NCI-H128 (cell line): Measurements from ENCODE around the gene DDIAS.
A peak's percentile ranks its signal among the peaks of the same experiment; 100 is the strongest.
"Not testable (repeated sequence)": the region's sequence is repeated elsewhere in the genome, so short reads cannot be mapped to it uniquely, and the experiment has no call there.

Experiments
- DNase-seq: peaks from one replicate; lab custom pipeline; 2025; ENCODE audit not compliant: unreplicated experiment; lab: John Stamatoyannopoulos, UW

DDIAS gene, protein sequence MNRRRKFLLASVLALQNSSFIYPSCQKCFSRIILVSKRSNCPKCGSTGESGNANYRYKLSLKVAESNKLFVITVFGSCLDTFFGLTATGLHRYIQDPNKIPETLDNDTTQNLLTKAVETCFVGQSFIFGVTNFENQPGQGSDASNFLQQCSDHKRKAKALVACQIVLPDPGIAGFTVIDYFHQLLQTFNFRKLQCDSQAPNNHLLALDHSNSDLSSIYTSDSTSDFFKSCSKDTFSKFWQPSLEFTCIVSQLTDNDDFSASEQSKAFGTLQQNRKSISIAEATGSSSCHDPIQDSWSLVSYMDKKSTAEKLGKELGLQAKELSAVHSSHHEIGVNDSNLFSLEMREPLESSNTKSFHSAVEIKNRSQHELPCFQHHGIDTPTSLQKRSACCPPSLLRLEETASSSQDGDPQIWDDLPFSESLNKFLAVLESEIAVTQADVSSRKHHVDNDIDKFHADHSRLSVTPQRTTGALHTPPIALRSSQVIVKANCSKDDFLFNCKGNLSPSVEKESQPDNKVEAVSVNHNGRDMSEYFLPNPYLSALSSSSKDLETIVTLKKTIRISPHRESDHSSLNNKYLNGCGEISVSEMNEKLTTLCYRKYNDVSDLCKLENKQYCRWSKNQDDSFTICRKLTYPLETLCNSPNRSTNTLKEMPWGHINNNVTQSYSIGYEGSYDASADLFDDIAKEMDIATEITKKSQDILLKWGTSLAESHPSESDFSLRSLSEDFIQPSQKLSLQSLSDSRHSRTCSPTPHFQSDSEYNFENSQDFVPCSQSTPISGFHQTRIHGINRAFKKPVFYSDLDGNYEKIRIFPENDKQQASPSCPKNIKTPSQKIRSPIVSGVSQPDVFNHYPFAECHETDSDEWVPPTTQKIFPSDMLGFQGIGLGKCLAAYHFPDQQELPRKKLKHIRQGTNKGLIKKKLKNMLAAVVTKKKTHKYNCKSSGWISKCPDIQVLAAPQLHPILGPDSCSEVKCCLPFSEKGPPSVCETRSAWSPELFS

DNA sequence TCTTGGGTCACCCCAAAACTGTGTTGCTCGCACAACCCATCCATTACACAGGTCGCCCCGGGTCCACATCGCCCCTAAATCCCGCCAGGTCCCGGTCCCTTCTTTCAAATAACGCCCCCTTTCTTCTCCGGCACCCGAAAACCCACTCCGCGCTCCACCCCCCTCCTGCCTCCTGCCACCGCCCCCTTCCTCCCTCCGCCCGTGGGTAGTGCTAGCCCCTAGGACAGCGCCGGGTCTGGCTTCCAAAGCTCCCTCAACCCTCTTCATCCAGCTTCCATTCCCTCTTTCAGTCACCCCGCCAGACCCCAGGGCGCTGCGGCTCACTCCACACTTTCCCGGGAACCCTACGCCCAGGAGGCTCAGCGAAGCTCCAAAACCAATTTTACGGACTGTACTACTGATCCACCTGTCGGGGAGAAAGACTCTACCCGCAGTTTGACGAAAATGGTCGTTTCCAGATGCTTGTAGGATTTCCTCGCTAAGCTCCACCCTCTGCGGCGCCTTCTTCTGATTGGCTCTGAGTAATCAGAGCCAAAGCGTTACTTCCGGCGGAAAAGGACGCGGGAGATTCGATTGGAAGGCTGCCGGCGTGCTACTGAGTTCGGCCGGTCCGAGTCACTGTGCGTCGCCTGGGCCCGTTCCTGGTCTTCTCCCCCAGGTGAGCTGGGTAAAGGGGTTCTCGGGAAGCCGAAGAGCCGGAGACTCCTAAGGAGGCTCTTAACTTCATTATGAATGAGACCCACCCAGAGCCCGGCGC is at the start of gene DDIAS:
TSS of gene DDIAS (plus strand) at position 572 of the 757 bp plus-strand sequence. CDS start 13,003 bp downstream, outside the sequence.
- peak; percentile 98 for DNase-seq

DNA sequence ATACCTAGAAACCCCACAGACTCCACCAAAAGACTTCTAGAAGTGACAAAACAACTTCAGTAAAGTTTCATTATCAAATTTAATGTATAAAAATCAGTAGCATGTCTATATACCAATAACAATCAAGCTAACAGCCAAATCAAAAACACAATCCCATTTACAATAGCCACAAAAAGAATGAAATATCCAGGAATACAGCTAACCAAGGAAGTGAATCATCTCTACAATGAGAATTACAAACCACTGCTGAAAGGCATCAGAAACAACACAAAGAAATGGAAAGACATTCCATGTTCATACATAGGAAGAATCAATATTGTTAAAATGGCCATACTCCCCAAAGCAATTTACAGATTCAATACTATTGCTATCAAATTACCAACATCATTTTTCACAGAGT is 47.3 kb upstream of the DDIAS start:
- DNase-seq: no peak

DNA sequence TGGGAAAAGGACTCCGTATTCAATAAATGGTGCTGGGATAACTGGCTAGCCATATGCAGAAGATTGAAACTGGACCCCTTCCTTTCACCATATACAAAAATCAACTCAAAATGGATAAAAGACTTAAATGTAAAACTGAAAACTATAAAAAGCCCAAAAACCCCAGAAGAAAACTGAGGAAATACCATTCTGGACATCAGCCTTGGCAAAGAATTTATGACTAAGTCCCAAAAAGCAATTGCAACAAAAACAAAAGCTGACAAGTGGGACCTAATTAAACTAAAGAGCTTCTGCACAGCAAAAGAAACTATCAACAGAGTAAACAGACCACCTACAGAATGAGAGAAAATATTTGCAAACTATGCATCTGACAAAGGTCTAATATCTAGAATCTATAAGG is 46.6 kb upstream of the DDIAS start:
- not testable (repeated sequence) for DNase-seq

DNA sequence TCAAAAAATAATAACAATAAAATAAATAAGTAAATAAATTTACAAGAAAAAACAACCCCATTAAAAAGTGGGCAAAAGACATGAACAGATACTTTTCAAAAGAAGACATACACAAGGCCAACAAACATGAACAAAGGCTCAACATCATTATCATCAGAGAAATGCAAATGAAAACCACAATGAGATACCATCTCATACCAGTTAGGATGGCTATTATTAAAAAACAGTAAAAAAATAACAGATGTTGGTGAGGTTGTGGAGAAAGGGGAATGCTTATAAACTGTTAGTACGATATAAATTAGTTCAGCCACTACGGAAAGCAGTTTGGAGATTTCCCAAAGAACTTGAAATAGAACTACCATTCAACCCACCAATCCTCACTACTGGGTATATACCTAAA is 45.9 kb upstream of the DDIAS start:
- DNase-seq: no peak

DNA sequence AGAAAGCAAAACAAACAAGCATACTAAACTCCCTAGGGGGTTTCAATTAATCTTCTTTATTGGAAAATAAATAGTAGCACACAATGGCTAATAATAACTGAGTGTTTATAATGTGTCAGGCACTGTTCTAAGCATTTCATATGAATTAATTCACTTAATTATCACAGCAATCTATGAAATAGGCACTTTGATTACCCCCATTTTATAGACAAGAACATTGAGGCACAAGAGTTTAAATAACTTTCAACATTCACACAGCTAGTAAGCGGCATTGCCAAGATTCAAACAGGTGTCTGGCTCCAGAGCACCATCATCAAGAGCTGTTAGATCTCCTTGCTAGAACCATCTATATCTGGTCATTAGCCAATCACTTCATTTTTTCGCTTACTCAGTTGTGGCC is 44.4 kb upstream of the DDIAS start:
- DNase-seq: no peak

DNA sequence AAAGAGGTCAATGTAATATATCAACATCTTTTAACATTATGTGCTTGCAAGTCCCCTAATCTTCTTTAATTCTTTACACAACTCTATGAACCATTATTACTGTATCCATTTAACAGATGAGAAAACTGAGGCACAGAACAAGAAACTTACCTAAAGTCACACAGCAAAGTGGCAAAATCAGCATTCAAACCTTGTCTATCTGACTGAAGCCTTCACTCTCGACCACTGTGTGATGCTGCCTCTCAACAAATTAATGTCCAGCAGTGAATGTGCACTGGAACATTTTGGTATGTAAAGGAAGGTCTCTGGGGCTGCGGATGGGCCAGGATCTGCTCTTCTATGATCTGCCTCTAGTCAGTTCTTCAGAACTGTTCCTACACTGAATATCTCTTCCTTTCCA is 43.4 kb upstream of the DDIAS start:
- no peak for DNase-seq

DNA sequence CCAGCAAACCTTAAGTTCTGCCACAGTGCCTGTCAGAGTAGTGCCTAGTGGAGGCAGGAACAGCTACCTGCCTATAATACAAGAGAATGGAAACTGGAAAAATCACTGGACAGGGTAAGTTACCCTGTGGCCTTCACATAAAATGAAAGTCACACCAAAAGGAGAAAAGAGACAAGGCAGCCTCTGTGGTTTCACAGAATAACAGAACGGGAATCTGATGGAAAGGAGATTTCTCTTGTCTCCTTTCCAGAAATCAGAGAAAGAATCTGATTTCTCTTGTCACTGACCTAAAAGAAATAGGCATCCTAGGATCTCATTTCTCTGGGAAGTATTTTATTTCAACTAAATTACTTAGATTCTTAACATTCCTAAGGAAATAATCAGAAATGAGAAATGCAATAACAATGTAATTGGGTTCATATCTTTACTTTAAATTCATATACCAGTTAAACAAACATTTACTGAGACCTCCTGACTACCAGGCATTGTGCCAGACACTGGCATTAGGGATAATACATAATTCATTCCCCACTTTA is 42.9 kb upstream of the DDIAS start:
- DNase-seq: no peak

DNA sequence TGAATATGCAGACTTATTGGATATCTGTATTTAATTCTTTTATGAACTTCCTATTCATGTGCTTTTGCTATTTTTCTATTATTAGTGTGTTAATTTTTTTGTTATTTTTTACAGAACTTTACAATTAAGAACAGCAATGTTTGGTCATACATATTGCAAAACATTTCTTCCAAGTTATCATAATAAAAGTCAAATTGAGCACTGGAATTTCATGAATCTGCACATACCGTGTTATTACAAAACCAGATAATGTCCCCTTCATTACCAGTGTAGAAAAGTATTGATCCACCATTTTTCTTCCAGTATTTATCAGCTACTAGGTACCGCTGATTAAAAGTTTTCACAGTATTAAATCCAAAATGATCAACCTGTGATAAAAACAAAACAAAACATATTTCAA is 41.8 kb upstream of the DDIAS start:
- no peak for DNase-seq

DNA sequence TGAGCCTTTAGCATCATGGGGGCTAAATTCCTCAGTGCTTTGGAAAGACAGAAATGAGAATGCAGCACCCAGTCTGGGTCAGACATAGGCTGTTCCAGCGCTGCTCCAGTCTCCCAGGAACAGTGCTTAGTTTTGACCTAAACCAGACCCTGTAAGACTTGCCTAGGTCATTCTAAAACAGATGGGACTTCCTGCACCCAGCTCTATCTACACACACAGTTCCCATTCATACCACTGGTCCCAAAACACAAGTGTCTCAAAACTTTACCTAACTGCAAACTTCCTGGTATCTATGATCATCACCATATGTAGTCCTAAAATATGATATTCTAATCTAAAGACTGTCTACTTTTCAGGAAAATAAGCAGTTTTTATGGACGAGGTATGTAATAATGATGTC is 39.2 kb upstream of the DDIAS start:
- DNase-seq: no peak

DNA sequence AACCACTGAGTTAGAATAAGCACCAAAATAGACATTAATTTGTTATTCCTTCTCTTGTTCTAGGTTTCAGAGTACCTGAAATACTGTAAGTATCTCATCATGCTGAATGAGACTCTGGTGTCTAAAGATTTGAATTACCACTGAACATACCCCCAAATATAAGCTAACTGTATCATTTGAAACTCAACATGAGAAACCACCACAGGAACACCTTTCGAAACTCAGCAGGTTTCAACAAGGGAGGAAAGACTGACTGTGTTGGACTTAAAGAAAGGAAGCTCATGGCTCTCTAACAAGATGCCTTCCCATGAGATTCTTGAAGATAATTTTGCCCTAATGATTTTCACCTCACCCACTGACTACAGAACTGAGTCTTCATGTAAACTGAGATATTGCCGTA is 38.3 kb upstream of the DDIAS start:
- DNase-seq: no peak

DNA sequence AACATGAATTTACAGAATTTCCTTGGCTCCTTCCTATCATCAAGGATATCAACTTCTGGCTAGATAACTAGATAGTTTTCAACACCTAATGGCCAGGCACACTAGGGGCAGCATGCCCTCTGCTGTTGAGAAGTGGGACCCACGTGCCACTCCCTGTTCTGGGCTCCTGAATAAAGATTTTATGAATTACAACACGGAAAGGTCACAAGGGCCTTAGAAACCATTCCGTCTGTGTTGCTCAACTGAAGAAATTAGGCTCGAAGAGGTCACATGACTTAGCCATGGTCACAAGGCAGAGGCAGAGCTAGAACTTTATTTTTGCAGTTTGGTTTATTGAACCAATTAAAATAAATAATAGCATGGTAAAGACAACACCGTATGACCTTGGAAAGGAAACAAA is 37.3 kb upstream of the DDIAS start:
- no peak for DNase-seq

DNA sequence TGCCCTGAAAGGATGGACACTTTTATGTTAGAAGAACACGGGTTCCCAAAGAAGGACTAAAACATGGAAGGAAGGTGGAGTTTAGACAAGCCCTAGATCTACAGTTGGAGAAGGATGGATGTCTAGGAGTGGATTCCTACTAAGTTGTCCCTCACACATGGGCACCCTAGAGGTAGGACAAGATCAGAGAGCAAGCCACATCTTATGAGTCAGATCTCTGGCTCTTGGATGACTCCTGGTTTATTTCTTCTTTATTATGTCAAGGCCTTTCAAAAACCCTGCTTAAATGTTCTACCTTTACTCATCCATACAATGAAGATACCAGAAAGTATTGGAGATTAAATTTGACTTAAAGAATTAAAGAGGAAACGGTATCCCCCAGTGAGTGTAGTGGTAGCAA is 35.7 kb upstream of the DDIAS start:
- no peak for DNase-seq

DNA sequence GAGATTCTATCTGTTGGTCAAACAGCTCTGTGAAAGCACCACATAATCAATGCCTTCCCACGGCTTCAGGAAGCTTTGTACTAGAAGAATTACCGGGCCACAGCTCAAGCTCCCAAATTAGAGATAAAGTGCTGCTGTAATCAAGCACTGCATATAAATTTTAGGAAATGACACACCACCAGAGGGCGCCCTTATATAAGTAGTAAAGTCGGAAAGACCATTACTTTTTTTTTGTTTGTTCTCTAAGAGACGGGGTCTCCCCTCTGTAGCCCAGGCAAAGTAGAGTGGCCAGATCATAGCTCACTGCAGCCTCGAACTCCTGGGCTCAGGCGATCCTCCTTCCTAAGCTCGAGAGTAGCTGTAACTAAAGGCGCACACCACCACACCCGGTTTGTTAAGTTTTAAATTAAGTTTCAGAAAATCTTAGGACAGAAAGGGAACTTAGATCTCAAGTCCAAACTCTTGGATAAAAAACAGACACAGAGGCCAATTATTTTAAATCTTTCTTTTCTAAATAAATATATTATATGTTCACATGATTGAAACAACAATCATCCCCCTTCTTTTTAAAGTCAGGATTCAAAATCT is 33.9 kb upstream of the DDIAS start:
- peak; percentile 62 for DNase-seq

DNA sequence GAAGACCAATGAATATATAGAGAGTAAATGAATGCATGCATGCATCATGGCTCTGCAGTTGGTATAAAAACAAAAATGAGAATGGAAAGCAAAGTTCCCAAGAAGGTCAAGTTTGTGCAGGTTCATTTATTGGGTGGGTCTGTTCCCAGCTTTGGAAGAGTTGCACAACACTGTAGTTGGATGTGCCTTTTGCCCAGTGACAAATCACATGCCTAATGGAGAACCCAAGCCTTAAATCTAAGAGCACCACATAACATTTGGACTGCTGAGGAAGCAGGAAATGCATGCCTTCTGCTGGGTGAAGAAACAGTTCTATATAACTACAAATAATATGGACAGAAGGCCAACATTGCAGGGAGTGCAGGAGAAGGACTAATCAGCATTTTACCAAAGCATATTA is 31.9 kb upstream of the DDIAS start:
- DNase-seq: no peak

DNA sequence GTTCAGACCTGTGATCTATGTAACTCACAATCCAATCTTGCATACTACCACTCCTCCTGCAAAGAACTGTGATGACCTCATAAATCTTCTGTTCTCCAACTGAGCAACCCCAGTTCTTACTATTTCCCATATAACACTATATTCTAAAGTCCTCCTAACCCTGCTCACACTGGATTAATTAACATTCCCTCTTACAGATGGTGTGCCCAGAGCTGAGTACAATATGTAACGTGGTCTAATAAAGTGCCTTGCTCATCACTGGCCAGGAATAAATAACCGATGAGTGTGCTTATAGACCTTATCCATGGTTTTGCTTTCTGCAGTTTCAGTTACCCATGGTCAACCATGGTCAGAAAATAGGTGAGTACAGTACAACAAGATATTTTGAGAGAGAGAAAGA is 29.9 kb upstream of the DDIAS start:
- no peak for DNase-seq

DNA sequence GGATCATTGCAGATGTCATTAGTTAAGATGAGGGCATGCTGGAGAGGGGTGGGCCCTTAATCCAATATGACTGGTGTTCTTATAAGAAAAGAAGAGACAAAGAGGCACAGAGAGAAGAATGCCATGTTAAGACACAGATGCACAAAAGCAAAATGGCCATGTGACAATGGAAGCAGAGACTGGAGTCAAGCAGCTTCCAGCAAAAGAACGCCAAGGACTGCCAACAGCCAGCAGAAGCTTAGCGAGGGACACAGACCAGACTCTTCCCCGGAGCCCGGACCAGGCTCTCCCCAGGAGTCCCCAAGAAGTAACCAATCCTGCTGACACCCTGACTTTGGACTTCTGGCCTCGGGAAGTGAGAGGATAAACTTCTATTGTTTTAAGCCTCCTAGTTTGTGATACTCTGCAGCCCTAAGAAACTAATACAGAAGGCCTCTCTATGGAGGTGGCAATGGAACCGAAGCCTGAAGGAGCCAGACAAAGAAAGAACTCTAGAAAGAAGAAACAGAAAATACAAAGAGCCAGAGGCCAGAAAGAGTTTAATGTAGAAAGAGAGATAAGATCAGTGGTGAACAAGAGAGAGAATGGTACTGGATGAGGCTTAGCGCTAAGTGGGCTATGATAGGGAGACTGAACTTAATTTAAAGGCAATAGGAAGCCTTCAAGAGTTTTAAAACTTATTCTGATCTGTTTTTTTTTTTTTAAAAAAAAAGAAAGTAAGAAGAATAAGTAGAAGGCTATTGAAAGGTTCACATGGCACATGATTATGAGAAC is 29.0 kb upstream of the DDIAS start:
- no peak for DNase-seq

DNA sequence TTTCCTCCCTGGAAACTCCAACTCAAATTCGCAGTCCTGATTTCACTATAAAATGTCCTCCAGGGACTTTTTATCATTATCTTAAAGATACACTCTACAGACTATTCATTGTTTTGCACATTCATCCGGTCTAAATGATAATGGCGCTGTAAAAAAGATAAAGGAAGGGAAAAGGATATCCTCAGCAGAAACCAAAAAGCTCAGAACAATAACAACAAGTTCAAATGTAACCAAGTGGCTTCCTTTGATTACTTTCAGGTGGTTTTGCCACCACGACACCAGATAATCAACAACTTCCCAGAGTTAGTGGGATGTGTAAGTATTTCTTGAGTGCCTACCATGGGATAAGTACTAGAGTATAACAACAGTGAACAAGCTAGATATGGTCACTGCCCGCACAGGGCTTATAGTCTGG is 27.6 kb upstream of the DDIAS start:
- DNase-seq: no peak

DNA sequence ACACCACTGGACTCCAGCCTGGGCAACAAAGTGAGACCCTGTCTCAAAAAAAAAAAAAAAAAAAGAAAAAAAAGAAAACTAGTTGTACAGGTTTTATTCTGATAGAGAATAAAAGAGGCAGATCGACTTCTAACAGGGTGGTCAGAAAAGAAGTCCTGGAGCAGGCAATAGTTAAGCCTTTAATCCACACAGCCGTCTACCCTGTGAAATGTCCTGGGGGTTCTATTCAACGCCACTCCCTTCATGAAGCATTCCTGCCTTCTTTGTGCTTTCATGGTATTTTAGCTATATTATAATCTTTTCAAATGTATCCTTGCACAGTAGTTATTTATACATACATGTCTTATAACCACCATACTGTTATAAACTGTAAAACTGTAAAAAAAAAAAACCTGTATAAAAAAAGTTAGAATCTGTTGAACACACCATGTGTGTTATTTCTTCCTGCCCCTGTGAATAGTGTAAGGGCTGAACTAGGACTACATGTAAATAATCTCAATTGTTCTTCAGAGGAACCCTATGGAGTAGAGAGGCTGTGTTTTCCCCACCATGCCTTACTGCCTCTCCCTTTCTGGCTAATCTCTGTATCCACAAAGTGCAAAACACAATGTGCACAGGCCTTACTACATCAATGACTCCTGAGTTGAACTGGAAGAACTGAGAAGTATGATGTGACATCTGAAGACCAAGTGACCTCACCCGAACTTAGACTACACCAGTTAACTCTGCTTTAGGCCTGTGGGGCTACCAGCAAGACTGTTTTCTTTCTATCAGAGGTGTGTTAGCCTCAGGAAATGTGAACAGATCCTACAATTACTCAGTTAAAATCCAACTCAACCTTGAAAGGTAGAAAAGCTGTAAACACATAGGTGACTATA is 26.7 kb upstream of the DDIAS start:
- no peak for DNase-seq

DNA sequence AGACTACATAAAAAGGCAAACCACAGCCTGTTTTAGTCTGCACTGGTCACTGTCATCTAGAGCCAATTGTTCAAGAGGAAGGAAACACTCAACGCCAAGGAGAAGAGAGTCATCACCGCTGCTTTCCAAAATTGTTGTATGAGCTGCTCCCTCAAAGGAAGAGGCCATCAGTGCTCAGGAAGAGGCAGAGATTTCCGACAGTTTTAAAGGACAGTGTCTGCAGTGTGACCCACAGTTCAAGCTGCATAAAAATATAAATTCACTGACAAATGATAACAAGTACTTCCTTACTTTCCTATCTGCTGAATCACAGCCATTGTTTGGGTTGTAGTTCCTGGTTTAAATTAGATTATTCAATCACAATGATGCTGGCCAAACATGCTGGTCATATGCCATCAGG is 17.7 kb upstream of the DDIAS start:
- DNase-seq: no peak
